PFSK-1 (cell line): ENCODE measurements around the gene TNFAIP1.

ENCODE experiments used
- POLR2AphosphoS5 ChIP-seq: IDR thresholded peaks from 2 replicates; pipeline ENCODE4 v1.6.1; 2012; ENCODE audit warnings: low read depth, mild to moderate bottlenecking, control low read depth, low read length, moderate library complexity
- REST ChIP-seq, 2 experiments: IDR thresholded peaks; 2 replicates each; pipeline versions ENCODE4 v1.6.1 to v1.8.0; 2011 to 2012; ENCODE audit warnings: low read depth in 2 of 2, low read length in 2 of 2, control low read depth in 1 of 2, inconsistent platforms in 1 of 2, mild to moderate bottlenecking in 1 of 2, moderate library complexity in 1 of 2; ENCODE audit not compliant: insufficient read depth in 1 of 2
- SIN3A ChIP-seq: IDR thresholded peaks from 2 replicates; pipeline ENCODE4 v1.6.1; 2012; ENCODE audit warnings: mild to moderate bottlenecking, low read length, moderate library complexity, borderline replicate concordance; ENCODE audit not compliant: insufficient read depth
- TAF1 ChIP-seq: IDR thresholded peaks from 2 replicates; pipeline ENCODE4 v1.6.1; 2012; ENCODE audit warnings: low read length, control low read depth, borderline replicate concordance; ENCODE audit not compliant: insufficient read depth

- TF ChIP-seq REST (IDR thresholded peaks at IDR 0.05; ENCODE audit: insufficient read depth in 1 of 2, low read depth in 2 of 2, low read length in 2 of 2) (no peak), POLR2AphosphoS5 (no peak), SIN3A (no peak), TAF1 (no peak)
These were observed 33.5 kb downstream of the TNFAIP1 start for GRCh38 chr17:28368915-28369683.
